GM19238 (cell line): ENCODE data around the gene ATP5MC3.
"Not testable (repeated sequence)": the region's sequence is repeated elsewhere in the genome, so short reads cannot be mapped to it uniquely, and the experiment has no call there.

Source experiments
- DNase-seq: peaks from one replicate; pipeline ENCODE4 v3.0.0; 2011; ENCODE audit warnings: low spot score; ENCODE audit not compliant: insufficient read length

ATP5MC3 gene

GRCh38 chr2:175181104-175181876 lies at the start of gene ATP5MC3:
Gene ATP5MC3 (minus strand): TSS chr2:175181710. CDS start chr2:175181393, 317 bp downstream.
- peak; percentile 86 for DNase-seq

DNA sequence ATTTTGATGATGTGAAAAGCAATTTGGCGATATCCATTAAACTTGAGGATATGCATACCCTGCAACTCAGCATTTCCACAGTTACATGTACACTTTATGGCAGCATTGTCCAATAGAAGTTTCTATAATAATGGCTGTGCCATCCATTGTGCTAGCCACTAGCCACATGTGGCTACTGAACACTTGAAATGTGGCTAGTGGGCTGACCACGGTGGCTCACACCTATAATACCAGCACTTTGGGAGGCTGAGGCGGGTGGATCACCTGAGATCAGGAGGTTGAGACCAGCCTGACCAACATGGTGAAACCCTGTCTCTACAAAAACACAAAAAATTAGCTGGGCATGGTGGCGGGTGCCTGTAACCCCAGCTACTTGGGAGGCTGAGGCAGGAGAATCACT lies 47.1 kb upstream of the ATP5MC3 start:
- DNase-seq: not testable (repeated sequence)

DNA sequence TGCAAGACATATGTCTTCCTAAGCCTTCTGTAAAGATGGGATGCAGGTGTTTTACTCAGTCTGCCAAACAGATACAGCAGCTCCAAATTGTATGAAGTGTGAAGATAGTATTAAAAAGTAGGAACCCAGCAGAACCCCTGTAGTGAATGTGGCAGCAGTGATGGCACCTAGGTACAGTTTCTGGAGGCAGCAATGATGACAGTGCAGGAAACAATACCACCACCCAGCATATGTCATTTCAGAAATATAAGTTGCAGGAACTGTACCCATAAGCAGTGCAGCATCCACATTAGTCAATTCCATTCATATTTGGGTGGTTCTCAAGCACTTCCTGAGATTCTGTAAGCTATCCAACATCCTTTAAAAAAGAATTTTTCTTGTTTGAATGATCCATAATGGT lies 46.7 kb upstream of the ATP5MC3 start:
- DNase-seq: no peak

DNA sequence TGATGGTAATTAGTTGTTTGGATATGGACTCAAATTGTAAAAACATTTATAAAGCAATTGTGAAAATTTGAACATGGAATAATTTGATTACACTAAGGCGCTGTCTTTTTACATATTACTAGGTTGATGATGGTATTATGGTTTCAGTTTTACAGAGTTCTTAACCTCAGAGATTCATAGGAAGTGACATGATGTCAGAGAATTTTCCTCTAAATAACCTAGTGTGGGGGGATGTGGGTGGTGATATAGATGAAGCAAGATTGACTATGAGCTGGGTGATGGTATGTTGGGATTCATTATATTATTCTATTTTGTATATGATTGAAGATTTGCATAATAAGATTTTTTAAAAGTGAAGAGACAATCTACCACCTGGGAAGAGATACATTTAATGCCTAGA lies 45.9 kb upstream of the ATP5MC3 start:
- no peak for DNase-seq

DNA sequence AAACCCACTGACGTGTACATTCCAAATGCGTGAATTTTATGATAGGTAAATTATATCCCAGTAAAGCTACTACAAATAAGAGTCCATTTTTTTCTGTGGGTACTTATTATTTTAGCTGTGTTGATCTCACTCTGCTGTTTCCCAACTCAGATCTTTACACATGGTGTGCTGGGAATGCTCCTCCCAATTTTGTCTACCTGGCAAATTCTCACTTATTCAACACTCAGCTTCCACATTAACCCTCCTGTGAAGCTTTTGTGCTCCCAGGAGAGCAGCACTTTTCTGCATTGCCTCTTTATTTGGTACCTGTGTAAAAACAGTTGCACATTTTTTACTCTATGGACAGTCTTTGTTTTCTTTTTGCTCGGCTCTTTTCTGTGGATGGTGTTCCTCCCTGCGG lies 38.6 kb upstream of the ATP5MC3 start:
- no peak for DNase-seq

GRCh38 chr2:175218551-175218950 lies 37.0 kb upstream of the ATP5MC3 start:
- DNase-seq: no peak

GRCh38 chr2:175207741-175208438 lies 26.4 kb upstream of the ATP5MC3 start:
- no peak for DNase-seq

DNA sequence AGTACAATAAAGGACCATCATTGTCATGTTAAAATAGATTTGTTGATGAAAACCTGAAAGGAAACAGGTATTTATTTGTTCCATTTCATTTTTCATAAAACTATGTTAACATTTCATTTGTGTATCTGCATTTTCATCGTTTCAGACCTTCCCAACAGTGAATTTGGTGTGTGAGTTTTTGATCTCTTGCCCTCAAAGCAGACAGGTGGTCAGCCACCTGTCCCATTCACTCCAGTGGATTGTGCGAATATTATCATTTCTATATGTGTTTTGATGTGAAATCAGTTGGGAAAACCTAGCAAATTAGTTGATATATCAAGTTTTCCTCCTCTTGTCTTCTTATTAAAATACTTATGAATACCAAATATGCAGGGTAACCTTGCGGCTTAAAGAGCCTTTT lies 25.4 kb upstream of the ATP5MC3 start:
- DNase-seq: no peak

GRCh38 chr2:175205523-175205922 lies 24.0 kb upstream of the ATP5MC3 start:
- no peak for DNase-seq

DNA sequence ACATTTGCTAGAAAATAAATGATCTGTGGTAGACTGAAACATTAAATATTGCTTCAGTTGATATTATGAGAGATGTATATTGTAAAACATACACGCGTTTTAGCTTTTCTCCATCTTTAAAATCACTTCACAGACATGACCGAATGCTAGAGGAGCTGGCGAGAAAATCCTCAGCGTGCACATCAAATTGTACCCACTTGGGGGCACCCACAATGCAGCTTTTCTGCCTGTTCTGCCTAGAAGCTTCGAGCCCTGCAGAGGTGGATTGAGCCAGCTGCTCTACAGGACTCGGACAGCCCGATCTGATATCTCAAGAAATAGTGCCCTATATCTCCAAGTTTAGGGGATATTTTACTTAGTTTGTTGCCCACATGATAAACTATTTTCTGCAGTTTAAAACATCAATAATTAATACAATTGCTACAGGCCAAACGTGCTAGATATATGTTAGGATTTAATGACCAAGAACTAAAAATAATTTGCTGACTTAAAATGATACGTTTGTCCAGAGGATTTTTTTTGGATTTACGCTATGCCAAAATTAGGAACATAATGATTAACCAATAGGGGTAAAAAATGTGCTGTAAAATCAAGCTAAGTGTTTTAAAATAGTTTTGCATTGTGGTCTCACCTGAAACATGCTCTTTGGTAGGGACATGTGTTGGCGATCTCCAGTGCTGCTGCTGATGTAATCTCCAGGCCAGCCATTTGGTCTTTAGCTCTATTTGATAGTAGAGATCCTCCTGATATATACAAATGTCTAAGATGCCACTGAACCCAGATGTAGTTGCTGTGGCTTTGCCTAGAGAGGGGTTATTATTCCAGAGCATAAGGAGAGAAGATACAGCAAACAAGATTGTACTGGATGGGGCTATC lies 22.3 kb upstream of the ATP5MC3 start:
- DNase-seq: peak; percentile 14

- DNase-seq: no peak
These were observed 13.5 kb upstream of the ATP5MC3 start for GRCh38 chr2:175195012-175195411.

- DNase-seq: no peak
These were observed 7.3 kb upstream of the ATP5MC3 start for GRCh38 chr2:175188761-175189160.

DNA sequence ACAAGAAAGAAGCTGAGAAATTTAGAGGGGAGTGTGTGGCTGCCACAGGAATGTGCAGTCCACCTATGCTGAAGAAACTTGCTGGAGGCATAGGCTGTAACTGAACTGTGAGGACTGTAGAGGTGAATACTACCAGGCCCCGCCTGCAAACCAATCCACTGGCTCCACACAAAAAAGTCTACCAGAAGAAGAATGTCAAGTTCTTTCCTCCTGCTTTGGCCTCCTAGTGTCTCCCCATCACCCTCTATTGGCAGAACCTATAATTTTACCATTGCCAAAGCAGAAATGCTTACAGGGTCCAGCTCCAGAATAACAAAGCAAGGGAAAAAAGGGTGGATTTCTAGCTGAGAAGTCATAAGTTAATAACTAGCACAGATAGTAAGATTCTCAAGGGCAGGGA lies 5.9 kb upstream of the ATP5MC3 start:
- DNase-seq: peak; percentile 7

DNA sequence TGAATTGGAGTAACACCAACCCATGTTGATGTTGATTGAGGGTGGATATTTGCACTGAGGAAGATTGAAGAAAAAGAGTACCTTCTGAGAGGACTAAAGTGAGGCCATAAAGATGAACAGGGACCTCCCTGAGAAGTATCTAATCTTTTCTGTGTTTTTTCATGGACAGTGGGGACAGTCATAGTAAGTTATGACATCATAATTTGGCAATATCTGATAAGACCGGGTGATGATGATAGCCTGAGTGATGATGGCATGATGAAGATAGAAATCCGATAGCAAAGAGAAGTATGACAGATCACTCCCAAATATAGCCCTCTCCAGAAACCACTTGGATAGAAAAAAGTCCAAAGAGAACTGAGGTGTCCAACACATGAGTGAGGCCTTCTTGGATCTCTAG lies 2.2 kb upstream of the ATP5MC3 start:
- no peak for DNase-seq

GRCh38 chr2:175181877-175182308 lies 383 bp upstream of the ATP5MC3 start:
- DNase-seq: no peak

GRCh38 chr2:175180701-175181103 lies 808 bp downstream of the ATP5MC3 start:
- peak; percentile 11 for DNase-seq

DNA sequence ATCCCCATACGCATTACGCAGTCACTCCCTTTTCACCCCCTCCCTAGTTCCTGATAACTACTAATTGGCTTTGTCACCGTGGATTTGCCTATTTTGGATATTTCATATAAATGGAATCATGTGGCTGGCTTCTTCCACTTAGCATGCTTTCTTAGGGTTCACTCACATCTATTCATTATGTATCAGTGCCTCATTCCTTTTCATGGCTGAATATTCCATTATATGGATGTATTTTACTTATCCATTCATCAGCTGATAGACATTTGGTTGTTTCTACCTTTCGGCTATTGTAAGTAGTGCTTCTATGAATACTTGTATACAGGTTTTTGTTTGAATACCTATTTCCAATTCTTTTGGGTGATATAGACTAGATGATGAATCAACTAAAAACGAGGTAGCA lies 4.9 kb downstream of the ATP5MC3 start:
- DNase-seq: no peak

GRCh38 chr2:175175896-175176295 lies 5.6 kb downstream of the ATP5MC3 start:
- no peak for DNase-seq

GRCh38 chr2:175175320-175175719 lies 6.2 kb downstream of the ATP5MC3 start:
- no peak for DNase-seq

DNA sequence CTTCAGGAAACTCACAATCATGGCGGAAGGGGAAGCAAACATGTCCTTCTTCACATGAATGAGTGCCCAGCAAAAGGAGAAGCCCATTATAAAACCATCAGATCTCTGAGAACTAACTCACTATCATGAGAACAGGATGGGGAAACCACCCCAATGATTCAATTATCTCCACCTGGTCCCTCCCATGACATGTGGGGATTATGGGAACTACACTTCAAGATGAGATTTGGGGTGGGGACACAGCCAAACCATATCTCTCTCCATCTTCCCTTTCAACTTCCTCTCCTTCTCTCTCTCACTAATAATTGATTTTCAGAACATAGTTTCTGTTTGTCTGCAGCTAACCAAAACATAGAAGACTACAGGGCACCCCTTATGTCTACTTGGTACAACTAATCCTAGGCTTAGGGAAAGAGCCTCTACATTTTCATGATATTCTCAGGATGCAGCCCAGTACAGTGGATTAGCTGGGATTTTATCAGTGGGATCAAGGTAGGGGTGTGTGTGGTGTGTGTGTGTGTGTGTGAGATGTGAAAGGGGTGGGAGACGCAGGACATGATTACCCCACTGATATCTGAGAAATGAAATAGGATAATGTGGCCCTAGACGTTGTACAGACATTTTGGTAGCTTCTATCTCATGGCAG lies 10.7 kb downstream of the ATP5MC3 start:
- DNase-seq: no peak

DNA sequence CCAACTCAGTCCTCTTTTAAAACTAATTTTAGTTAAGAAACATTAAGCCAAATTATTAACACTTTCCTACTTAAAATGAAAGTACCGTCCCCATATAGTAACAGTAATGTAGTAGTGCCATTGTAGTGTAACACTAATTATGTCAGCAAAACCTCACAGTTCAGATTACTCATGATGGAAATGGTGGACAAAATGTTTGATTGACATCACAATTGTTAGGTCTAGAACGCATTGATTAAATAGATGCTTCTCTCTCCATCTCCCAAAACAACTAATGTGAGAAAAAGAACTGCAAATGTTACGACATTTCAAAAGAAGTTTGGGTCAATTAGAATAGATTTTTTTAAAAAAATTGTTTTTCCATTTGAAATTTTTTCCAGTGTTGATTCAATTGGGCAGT lies 12.3 kb downstream of the ATP5MC3 start:
- no peak for DNase-seq
